Duodenal mucosa (tissue), 2 donors: ENCODE data around the gene RPL39.
"Not testable (repeated sequence)": the region's sequence is repeated elsewhere in the genome, so short reads cannot be mapped to it uniquely, and the experiment has no call there.

ENCODE experiments used
- H3K27ac ChIP-seq: one replicate; pipeline ENCODE4 v1.7.0; 2013; ENCODE audit warnings: low read depth, low read length
- H3K27me3 ChIP-seq, 2 donors: one replicate each; pipeline ENCODE4 v1.7.0; 2013; ENCODE audit warnings: low read length in 2 of 2, control low read depth in 1 of 2; ENCODE audit not compliant: insufficient read depth in 2 of 2, control insufficient read depth in 1 of 2
- H3K36me3 ChIP-seq, 2 donors: one replicate each; pipeline ENCODE4 v1.7.0; 2013; ENCODE audit warnings: low read length in 2 of 2, control low read depth in 1 of 2; ENCODE audit not compliant: insufficient read depth in 2 of 2, control insufficient read depth in 1 of 2
- H3K4me1 ChIP-seq, 2 donors: one replicate each; pipeline ENCODE4 v1.7.0; 2013; ENCODE audit warnings: low read length in 2 of 2, control low read depth in 1 of 2; ENCODE audit not compliant: insufficient read depth in 2 of 2, control insufficient read depth in 1 of 2
- H3K4me3 ChIP-seq, 2 donors: one replicate each; pipeline ENCODE4 v1.7.0; 2013; ENCODE audit warnings: low read length in 2 of 2, low read depth in 1 of 2
- H3K9ac ChIP-seq, 2 donors: one replicate each; pipeline ENCODE4 v1.7.0; 2013; ENCODE audit warnings: low read length in 2 of 2, low read depth in 1 of 2
- H3K9me3 ChIP-seq, 2 donors: one replicate each; pipeline ENCODE4 v1.7.0; 2013; ENCODE audit warnings: low read length in 2 of 2, control low read depth in 1 of 2; ENCODE audit not compliant: control insufficient read depth in 1 of 2

RPL39 gene

GRCh38 chrX:119755981-119756533 is 35.4 kb downstream of the RPL39 start:
- no peaks in the 10 kb centered on the region for H3K27me3 ChIP-seq
- H3K36me3 ChIP-seq: no peaks in the 10 kb centered on the region
- peak overlapping the region; percentile 62 for H3K27ac ChIP-seq
- no peaks in the 10 kb centered on the region for H3K9me3 ChIP-seq
- no peak overlapping the region for H3K4me3 ChIP-seq
- peak overlapping the region in 1 of 2 donors; percentile 63 for H3K9ac ChIP-seq
- H3K4me1 ChIP-seq: peaks cover 25 to 30% of the 10 kb centered on the region in 2 donors

- peaks cover 20 to 23% of the 10 kb centered on the region in 2 donors for H3K4me1 ChIP-seq
- H3K9me3 ChIP-seq: no peaks in the 10 kb centered on the region
- H3K9ac ChIP-seq: no peak overlapping the region
- H3K27ac ChIP-seq: no peak overlapping the region
- no peaks in the 10 kb centered on the region for H3K36me3 ChIP-seq
- H3K4me3 ChIP-seq: no peak overlapping the region
- H3K27me3 ChIP-seq: no peaks in the 10 kb centered on the region
Observed at GRCh38 chrX:119753639-119754257, 37.7 kb downstream of the RPL39 start.

- Histone ChIP-seq H3K4me3 (no peak overlapping the region), H3K9me3 (no peaks in the 10 kb centered on the region), H3K36me3 (no peaks in the 10 kb centered on the region), H3K27ac (no peak overlapping the region), H3K4me1 (peaks cover 20 to 23% of the 10 kb centered on the region in 2 donors), H3K27me3 (no peaks in the 10 kb centered on the region), H3K9ac (no peak overlapping the region)
Observed at GRCh38 chrX:119753001-119753400, 38.4 kb downstream of the RPL39 start.

- H3K27ac ChIP-seq, H3K36me3 ChIP-seq, H3K9me3 ChIP-seq, H3K27me3 ChIP-seq, H3K9ac ChIP-seq, H3K4me3 ChIP-seq, H3K4me1 ChIP-seq: not testable (repeated sequence)
Observed at GRCh38 chrX:119750751-119751150, 40.7 kb downstream of the RPL39 start.

GRCh38 chrX:119750131-119750530 is 41.3 kb downstream of the RPL39 start:
- H3K36me3 ChIP-seq, H3K4me3 ChIP-seq, H3K4me1 ChIP-seq, H3K27ac ChIP-seq, H3K9me3 ChIP-seq, H3K27me3 ChIP-seq, H3K9ac ChIP-seq: not testable (repeated sequence)

- H3K27ac ChIP-seq: no peak overlapping the region
- H3K4me1 ChIP-seq: no peaks in the 10 kb centered on the region
- no peaks in the 10 kb centered on the region for H3K9me3 ChIP-seq
- no peaks in the 10 kb centered on the region for H3K27me3 ChIP-seq
- H3K4me3 ChIP-seq: no peak overlapping the region
- H3K9ac ChIP-seq: no peak overlapping the region
- H3K36me3 ChIP-seq: no peaks in the 10 kb centered on the region
Observed at GRCh38 chrX:119745283-119745848, 46.1 kb downstream of the RPL39 start.

GRCh38 chrX:119738742-119739141 is 52.7 kb downstream of the RPL39 start:
- H3K4me3 ChIP-seq: no peak overlapping the region

More at GRCh38 chrX:119738742-119739141, 52.7 kb downstream of the RPL39 start:
- Histone ChIP-seq H3K36me3 (no peaks in the 10 kb centered on the region), H3K27me3 (no peaks in the 10 kb centered on the region), H3K9ac (no peak overlapping the region), H3K27ac (no peak overlapping the region), H3K9me3 (no peaks in the 10 kb centered on the region), H3K4me1 (no peaks in the 10 kb centered on the region)
